ENCODE results near the gene P2RY11.

DNA sequence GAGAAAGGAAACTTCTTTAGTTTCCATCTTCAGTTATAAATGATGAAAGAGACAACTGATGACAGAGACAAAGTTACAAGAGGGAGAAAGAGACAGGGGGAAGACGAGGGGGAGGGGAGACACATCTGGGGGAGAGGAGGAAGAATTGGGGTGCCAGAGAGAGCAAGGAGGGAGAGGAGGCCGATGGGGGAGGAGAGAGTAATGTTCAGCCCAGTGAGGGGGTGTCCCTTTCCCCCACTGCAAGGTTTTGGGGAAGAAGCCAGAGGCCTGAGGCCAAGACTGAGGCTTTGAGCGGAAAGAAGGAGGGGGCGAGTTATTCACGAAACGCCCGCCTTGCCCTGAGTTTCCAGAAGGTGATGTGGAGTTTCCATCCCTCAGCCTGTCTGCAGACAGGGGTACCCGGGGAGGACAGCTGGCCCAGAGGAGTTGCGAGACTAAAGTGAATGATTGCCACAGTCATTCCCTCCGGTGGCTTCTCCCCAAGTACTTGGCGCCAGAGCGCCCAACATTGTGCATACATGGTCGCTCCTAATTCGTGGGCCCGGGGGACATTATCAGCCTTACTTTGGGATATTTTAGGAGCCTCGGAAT is 5.9 kb upstream of the P2RY11 start:
- TF ChIP-seq, protein P1, sequence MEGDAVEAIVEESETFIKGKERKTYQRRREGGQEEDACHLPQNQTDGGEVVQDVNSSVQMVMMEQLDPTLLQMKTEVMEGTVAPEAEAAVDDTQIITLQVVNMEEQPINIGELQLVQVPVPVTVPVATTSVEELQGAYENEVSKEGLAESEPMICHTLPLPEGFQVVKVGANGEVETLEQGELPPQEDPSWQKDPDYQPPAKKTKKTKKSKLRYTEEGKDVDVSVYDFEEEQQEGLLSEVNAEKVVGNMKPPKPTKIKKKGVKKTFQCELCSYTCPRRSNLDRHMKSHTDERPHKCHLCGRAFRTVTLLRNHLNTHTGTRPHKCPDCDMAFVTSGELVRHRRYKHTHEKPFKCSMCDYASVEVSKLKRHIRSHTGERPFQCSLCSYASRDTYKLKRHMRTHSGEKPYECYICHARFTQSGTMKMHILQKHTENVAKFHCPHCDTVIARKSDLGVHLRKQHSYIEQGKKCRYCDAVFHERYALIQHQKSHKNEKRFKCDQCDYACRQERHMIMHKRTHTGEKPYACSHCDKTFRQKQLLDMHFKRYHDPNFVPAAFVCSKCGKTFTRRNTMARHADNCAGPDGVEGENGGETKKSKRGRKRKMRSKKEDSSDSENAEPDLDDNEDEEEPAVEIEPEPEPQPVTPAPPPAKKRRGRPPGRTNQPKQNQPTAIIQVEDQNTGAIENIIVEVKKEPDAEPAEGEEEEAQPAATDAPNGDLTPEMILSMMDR (IDR thresholded peaks at IDR 0.05; ENCODE audit: poor library complexity): no peak
- no peak for TF ChIP-seq EZH2 (IDR thresholded peaks at IDR 0.05; ENCODE audit: borderline replicate concordance)
